CD14-positive monocyte (primary cell): ENCODE data around the gene PRKAR1B. TPM values are rescaled to one million over a fixed set of nuclear protein-coding genes. Genes with fewer than 3 reads are reported as not detected.

Experiments used
- DNase-seq, 3 donors: peaks; one replicate each; pipeline ENCODE4 v3.0.0-alpha.2; 2011 to 2022
- H2AFZ ChIP-seq: 2 replicates; pipeline ENCODE4 v1.6.0; 2012; ENCODE audit warnings: mild to moderate bottlenecking, low read depth, low read length, inconsistent platforms; ENCODE audit not compliant: insufficient read depth, poor library complexity, severe bottlenecking
- H3K27ac ChIP-seq, 2 donors: 1 replicate in 1 of 2; 2 replicates in 1 of 2; pipeline ENCODE4 v1.5.1; 2012 to 2013; ENCODE audit warnings: low read length in 2 of 2, control low read depth in 1 of 2, inconsistent platforms in 1 of 2, low read depth in 1 of 2, mild to moderate bottlenecking in 1 of 2
- H3K27me3 ChIP-seq, 2 donors: one replicate each; pipeline versions ENCODE4 v1.6.0 to v1.6.1; 2011 to 2013; ENCODE audit warnings: low read length in 2 of 2; ENCODE audit not compliant: control insufficient read depth in 2 of 2, insufficient read depth in 2 of 2
- H3K36me3 ChIP-seq, 2 donors: replicated peaks in 1 of 2; 1 replicate in 1 of 2; 2 replicates in 1 of 2; pipeline versions ENCODE4 v1.5.1 to v1.6.1; 2012 to 2013; ENCODE audit warnings: low read length in 2 of 2, control low read depth in 1 of 2, inconsistent platforms in 1 of 2, mild to moderate bottlenecking in 1 of 2; ENCODE audit not compliant: insufficient read depth in 2 of 2, control insufficient read depth in 1 of 2
- H3K4me1 ChIP-seq, 2 donors: 1 replicate in 1 of 2; 2 replicates in 1 of 2; pipeline versions ENCODE4 v1.5.1 to v1.6.1; 2012 to 2013; ENCODE audit warnings: low read length in 2 of 2, control low read depth in 1 of 2, inconsistent platforms in 1 of 2, mild to moderate bottlenecking in 1 of 2, moderate library complexity in 1 of 2; ENCODE audit not compliant: insufficient read depth in 2 of 2, control insufficient read depth in 1 of 2
- H3K4me2 ChIP-seq: replicated peaks from 2 replicates; pipeline ENCODE3; 2012; ENCODE audit warnings: low read length, moderate library complexity, mild to moderate bottlenecking; ENCODE audit not compliant: poor library complexity, severe bottlenecking; ENCODE audit errors: extremely low read depth
- H3K4me3 ChIP-seq, 3 experiments: fragments of 200-600 bp in 1 of 3; sonication (generic) in 1 of 3; replicated peaks in 1 of 3; 1 replicate in 2 of 3; 2 replicates in 1 of 3; pipeline ENCODE4 v1.5.1; 2011 to 2013; ENCODE audit warnings: low read length in 3 of 3, mild to moderate bottlenecking in 3 of 3, control low read depth in 2 of 3, low read depth in 2 of 3, inconsistent platforms in 1 of 3, moderate library complexity in 1 of 3
- H3K79me2 ChIP-seq: 2 replicates; pipeline ENCODE4 v1.6.0; 2012; ENCODE audit warnings: mild to moderate bottlenecking, control low read depth, inconsistent platforms, low read length, moderate library complexity; ENCODE audit not compliant: insufficient read depth
- H3K9ac ChIP-seq: 2 replicates; pipeline ENCODE4 v1.6.0; 2017; ENCODE audit warnings: low read length, mild to moderate bottlenecking; ENCODE audit not compliant: insufficient read depth, poor library complexity, severe bottlenecking
- H3K9me3 ChIP-seq, 2 donors: replicated peaks in 1 of 2; 1 replicate in 1 of 2; 2 replicates in 1 of 2; pipeline versions ENCODE4 v1.5.1 to v1.6.1; 2012 to 2013; ENCODE audit warnings: low read length in 2 of 2, control low read depth in 1 of 2; ENCODE audit not compliant: control insufficient read depth in 1 of 2, insufficient read depth in 1 of 2
- H4K20me1 ChIP-seq: 2 replicates; pipeline ENCODE4 v1.6.0; 2012; ENCODE audit warnings: mild to moderate bottlenecking, low read length, control low read depth, moderate library complexity; ENCODE audit not compliant: insufficient read depth
- H3K27ac Mint-ChIP-seq, 7 donors: one replicate each; pipeline ENCODE4 v1.8.0; 2020; ENCODE audit warnings: mild to moderate bottlenecking in 7 of 7, mixed read lengths in 7 of 7, moderate library complexity in 6 of 7, inconsistent platforms in 2 of 7
- H3K27me3 Mint-ChIP-seq, 3 donors: one replicate each; pipeline ENCODE4 v1.8.0; 2021 to 2022; ENCODE audit warnings: low read depth in 3 of 3, mild to moderate bottlenecking in 3 of 3, mixed read lengths in 3 of 3, moderate library complexity in 3 of 3, inconsistent platforms in 1 of 3
- H3K36me3 Mint-ChIP-seq, 2 donors: one replicate each; pipeline ENCODE4 v1.8.0; 2020; ENCODE audit warnings: mixed read lengths in 2 of 2, inconsistent platforms in 1 of 2, mild to moderate bottlenecking in 1 of 2
- H3K4me1 Mint-ChIP-seq: one replicate; pipeline ENCODE4 v1.8.0; 2020; ENCODE audit warnings: mild to moderate bottlenecking, mixed read lengths
- H3K4me3 Mint-ChIP-seq, 2 donors: one replicate each; pipeline ENCODE4 v1.8.0; 2020; ENCODE audit warnings: mild to moderate bottlenecking in 2 of 2, mixed read lengths in 2 of 2, moderate library complexity in 1 of 2
- H3K9me3 Mint-ChIP-seq, 7 donors: one replicate each; pipeline ENCODE4 v1.8.0; 2020 to 2022; ENCODE audit warnings: mixed read lengths in 7 of 7, mild to moderate bottlenecking in 6 of 7, moderate library complexity in 6 of 7, inconsistent platforms in 2 of 7
- WGBS: methylation state at CpG from one replicate; pipeline ENCODE4 v1.1.5; 2013; ENCODE audit warnings: missing lambda C conversion rate; ENCODE audit not compliant: insufficient coverage; 5-methylcytosine and 5-hydroxymethylcytosine counted together
- intact Hi-C, 2 donors: fragments of 100-400 bp; cut with micrococcal nuclease; formaldehyde crosslinking; loops; one replicate each; pipeline versions ENCODE4 v1.15.0 to v1.15.1; 2023
- polyA plus RNA-seq, 3 donors: library from polyadenylated mRNA; depleted of rRNA in 1 of 3; unstranded in 2 of 3; stranded (reverse) in 1 of 3; fragments of 300-500 nt in 2 of 3; fragments of >200 nt in 1 of 3; fragmentation: Illumina TruSeq in 2 of 3; gene quantifications; 1 replicate in 2 of 3; 2 replicates in 1 of 3; pipeline ENCODE4 v1.2.3, GENCODE V29; 2012 to 2021
- TF ChIP-seq, protein P1 (sequence below): fragments of 200-600 bp; IDR thresholded peaks from one replicate; pipeline ENCODE4 v1.8.0; 2022; ENCODE audit warnings: antibody characterized with exemption, mild to moderate bottlenecking

The PRKAR1B gene
- polyA plus RNA-seq, 3 donors: 0.94 to 2.1 (median 1.1) TPM

DNA sequence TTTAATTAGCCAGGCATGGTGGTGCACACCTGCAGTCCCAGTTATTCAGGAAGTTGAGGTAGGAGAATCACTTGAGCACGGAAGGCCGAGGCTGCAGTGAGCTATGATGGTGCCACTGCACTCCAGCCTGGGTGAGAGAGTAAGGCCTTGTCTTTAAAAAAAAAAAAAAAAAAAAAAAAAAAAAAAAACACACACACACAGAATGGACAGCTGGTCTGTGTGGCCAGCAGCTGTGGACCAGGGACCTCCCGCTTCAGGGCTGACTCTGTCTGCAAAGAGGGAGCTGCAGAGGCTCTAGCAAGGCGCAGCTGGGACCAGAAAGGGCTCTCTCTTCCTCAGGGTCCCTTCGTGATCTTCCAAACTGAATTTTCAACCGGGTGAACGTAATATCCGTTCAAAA is 54.2 kb downstream of the PRKAR1B start:
- H3K36me3 Mint-ChIP-seq: no peaks in the 10 kb centered on the region
- peaks cover 0 to 7% (median 0%) of the 10 kb centered on the region in 3 donors for H3K27me3 Mint-ChIP-seq
- no peak overlapping the region for H3K27ac ChIP-seq
- no peak overlapping the region for H2AFZ ChIP-seq
- no peak overlapping the region for H3K4me3 Mint-ChIP-seq
- no peaks in the 10 kb centered on the region for H3K27me3 ChIP-seq
- H3K36me3 ChIP-seq: no peaks in the 10 kb centered on the region
- no peak overlapping the region for H3K27ac Mint-ChIP-seq
- no peaks in the 10 kb centered on the region for H3K4me1 ChIP-seq
- H4K20me1 ChIP-seq: no peaks in the 10 kb centered on the region
- intact Hi-C loops: no loop called here
- H3K4me2 ChIP-seq: no peak overlapping the region
- DNase-seq: no peak
- H3K4me3 ChIP-seq: no peak overlapping the region
- no peaks in the 10 kb centered on the region for H3K4me1 Mint-ChIP-seq
- peaks cover 10 to 26% (median 14%) of the 10 kb centered on the region in 7 donors for H3K9me3 Mint-ChIP-seq
- peaks cover 0 to 11% of the 10 kb centered on the region in 2 donors for H3K9me3 ChIP-seq
- no peak overlapping the region for H3K9ac ChIP-seq
- 100% methylated on average over 1 of the region's 8 CpGs for WGBS
- TF ChIP-seq, protein P1, sequence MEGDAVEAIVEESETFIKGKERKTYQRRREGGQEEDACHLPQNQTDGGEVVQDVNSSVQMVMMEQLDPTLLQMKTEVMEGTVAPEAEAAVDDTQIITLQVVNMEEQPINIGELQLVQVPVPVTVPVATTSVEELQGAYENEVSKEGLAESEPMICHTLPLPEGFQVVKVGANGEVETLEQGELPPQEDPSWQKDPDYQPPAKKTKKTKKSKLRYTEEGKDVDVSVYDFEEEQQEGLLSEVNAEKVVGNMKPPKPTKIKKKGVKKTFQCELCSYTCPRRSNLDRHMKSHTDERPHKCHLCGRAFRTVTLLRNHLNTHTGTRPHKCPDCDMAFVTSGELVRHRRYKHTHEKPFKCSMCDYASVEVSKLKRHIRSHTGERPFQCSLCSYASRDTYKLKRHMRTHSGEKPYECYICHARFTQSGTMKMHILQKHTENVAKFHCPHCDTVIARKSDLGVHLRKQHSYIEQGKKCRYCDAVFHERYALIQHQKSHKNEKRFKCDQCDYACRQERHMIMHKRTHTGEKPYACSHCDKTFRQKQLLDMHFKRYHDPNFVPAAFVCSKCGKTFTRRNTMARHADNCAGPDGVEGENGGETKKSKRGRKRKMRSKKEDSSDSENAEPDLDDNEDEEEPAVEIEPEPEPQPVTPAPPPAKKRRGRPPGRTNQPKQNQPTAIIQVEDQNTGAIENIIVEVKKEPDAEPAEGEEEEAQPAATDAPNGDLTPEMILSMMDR: no peak
- H3K79me2 ChIP-seq: no peaks in the 10 kb centered on the region

DNA sequence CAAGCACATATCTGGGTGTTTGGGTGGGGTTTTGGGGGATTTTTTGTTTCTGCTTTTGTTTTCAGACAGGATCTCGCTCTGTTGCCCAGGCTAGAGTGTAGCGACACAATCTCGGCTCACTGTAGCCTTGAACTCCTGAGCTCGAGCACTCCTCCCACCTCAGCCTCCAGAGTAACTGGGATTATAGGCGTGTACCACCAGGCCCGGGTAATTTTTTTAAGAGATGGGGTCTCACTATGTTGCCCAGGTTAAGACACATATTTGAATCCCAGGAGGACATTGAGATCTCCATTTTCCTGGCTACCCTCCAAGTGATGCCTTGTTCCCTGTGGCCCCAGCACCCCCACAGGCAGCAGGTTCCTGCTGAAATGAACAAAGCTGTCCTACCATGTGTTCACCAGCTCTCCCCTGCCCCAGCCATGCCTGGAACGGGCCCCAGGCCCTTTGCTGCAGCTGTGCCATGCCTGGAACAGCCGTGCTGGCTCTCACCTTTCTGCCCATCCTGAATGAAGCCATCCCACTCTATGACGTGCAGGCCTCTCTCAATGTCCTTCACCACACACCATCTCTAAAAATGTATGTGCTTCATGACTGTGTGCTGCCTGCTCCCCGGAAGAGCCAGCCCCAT is 55.6 kb downstream of the PRKAR1B start:
- peaks cover 0 to 7% (median 0%) of the 10 kb centered on the region in 3 donors for H3K27me3 Mint-ChIP-seq
- WGBS: 100% methylated on average over 4 of the region's 10 CpGs
- no peaks in the 10 kb centered on the region for H3K4me1 Mint-ChIP-seq
- H3K4me3 Mint-ChIP-seq: no peak overlapping the region
- Histone ChIP-seq H3K4me3 (no peak overlapping the region), H3K36me3 (no peaks in the 10 kb centered on the region), H3K79me2 (no peaks in the 10 kb centered on the region), H2AFZ (no peak overlapping the region), H3K27me3 (no peaks in the 10 kb centered on the region), H4K20me1 (no peaks in the 10 kb centered on the region), H3K4me1 (no peaks in the 10 kb centered on the region), H3K27ac (no peak overlapping the region), H3K9me3 (peaks cover 0 to 11% of the 10 kb centered on the region in 2 donors), H3K4me2 (no peak overlapping the region), H3K9ac (no peak overlapping the region)
- no peaks in the 10 kb centered on the region for H3K36me3 Mint-ChIP-seq
- TF ChIP-seq, protein P1: no peak
- intact Hi-C loops: no loop called here
- no peak for DNase-seq
- peaks cover 10 to 24% (median 13%) of the 10 kb centered on the region in 7 donors for H3K9me3 Mint-ChIP-seq
- no peak overlapping the region for H3K27ac Mint-ChIP-seq
